ENCODE results near the gene PIGQ. TPM values are rescaled to one million over a fixed set of nuclear protein-coding genes. Genes with fewer than 3 reads are reported as not detected.

The PIGQ gene
- total and polyA plus RNA-seq, 9 donors: 4.3 to 47.7 (median 39.5) TPM

DNA sequence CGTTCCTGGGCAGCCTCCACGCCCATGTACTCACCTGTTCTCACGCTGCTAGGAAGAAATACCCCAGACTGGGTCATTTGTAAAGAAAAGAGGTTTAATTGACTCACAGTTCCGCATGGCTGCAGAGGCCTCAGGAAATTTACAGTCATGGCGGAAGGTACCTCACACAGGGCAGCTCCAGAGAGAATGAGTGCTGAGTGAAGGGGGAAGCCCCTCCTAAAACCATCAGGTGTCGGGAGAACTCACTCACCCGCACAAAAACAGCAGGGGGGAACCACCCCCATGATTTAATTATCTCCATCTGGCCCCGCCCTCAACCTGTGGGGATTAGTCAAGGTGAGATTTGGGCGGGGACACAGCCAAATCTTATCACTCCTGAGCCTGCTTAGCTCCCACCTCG, 38.3 kb downstream of the PIGQ start:
- DNase-seq: no peak
- no peak overlapping the region for H3K27ac ChIP-seq
- H3K9me3 ChIP-seq: no peaks in the 10 kb centered on the region
- H3K4me3 ChIP-seq: no peak overlapping the region
- no peaks in the 10 kb centered on the region for H3K4me1 ChIP-seq (ENCODE audit: insufficient read depth)
- intact Hi-C loops (cut with DNase I): no loop called here
- WGBS, 3 donors: 85 to 89% (median 87%) methylated on average over 10 of the region's 10 CpGs
- H3K27me3 ChIP-seq: no peaks in the 10 kb centered on the region
- TF ChIP-seq, protein P1, sequence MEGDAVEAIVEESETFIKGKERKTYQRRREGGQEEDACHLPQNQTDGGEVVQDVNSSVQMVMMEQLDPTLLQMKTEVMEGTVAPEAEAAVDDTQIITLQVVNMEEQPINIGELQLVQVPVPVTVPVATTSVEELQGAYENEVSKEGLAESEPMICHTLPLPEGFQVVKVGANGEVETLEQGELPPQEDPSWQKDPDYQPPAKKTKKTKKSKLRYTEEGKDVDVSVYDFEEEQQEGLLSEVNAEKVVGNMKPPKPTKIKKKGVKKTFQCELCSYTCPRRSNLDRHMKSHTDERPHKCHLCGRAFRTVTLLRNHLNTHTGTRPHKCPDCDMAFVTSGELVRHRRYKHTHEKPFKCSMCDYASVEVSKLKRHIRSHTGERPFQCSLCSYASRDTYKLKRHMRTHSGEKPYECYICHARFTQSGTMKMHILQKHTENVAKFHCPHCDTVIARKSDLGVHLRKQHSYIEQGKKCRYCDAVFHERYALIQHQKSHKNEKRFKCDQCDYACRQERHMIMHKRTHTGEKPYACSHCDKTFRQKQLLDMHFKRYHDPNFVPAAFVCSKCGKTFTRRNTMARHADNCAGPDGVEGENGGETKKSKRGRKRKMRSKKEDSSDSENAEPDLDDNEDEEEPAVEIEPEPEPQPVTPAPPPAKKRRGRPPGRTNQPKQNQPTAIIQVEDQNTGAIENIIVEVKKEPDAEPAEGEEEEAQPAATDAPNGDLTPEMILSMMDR (IDR thresholded peaks at IDR 0.05): no peak
- TF ChIP-seq POLR2A (IDR thresholded peaks at IDR 0.05) (no peak), EP300 (IDR thresholded peaks at IDR 0.05) (no peak)
- no peaks in the 10 kb centered on the region for H3K36me3 ChIP-seq

- Histone ChIP-seq H3K36me3 (no peaks in the 10 kb centered on the region), H3K27me3 (no peaks in the 10 kb centered on the region), H3K27ac (no peak overlapping the region), H3K9me3 (no peaks in the 10 kb centered on the region), H3K4me3 (no peak overlapping the region), H3K4me1 (ENCODE audit: insufficient read depth) (no peaks in the 10 kb centered on the region)
- 87 to 90% (median 88%) methylated on average over 13 of the region's 13 CpGs for WGBS, 3 donors
- TF ChIP-seq EP300 (IDR thresholded peaks at IDR 0.05) (no peak), POLR2A (IDR thresholded peaks at IDR 0.05) (no peak)
- TF ChIP-seq, protein P1 (IDR thresholded peaks at IDR 0.05): no peak
- DNase-seq: no peak
- intact Hi-C loops (cut with DNase I): no loop called here
These were observed 39.5 kb downstream of the PIGQ start for GRCh38 chr16:609316-609715.

- no peaks in the 10 kb centered on the region for H3K9me3 ChIP-seq
- 91 to 95% (median 91%) methylated on average over 14 of the region's 14 CpGs for WGBS, 3 donors
These were observed 40.2 kb downstream of the PIGQ start for GRCh38 chr16:609984-610383.

GRCh38 chr16:610513-611381, 41.0 kb downstream of the PIGQ start:
- 71 to 76% (median 73%) methylated on average over 27 to 28 of the region's 28 CpGs for WGBS, 3 donors
- no peak overlapping the region for H3K27ac ChIP-seq

More at GRCh38 chr16:609984-610383, 40.2 kb downstream of the PIGQ start:
- TF ChIP-seq POLR2A (IDR thresholded peaks at IDR 0.05) (no peak), EP300 (IDR thresholded peaks at IDR 0.05) (no peak)
- TF ChIP-seq, protein P1 (IDR thresholded peaks at IDR 0.05): no peak
- no peak overlapping the region for H3K4me3 ChIP-seq
- H3K36me3 ChIP-seq: no peaks in the 10 kb centered on the region
- no peaks in the 10 kb centered on the region for H3K27me3 ChIP-seq
- H3K27ac ChIP-seq: no peak overlapping the region
- intact Hi-C loops (cut with DNase I): no loop called here
- no peak for DNase-seq
- H3K4me1 ChIP-seq (ENCODE audit: insufficient read depth): no peaks in the 10 kb centered on the region

More at GRCh38 chr16:610513-611381, 41.0 kb downstream of the PIGQ start:
- intact Hi-C loops (cut with DNase I): no loop called here
- H3K4me3 ChIP-seq: no peak overlapping the region
- no peak for TF ChIP-seq POLR2A (IDR thresholded peaks at IDR 0.05)
- TF ChIP-seq, protein P1 (IDR thresholded peaks at IDR 0.05): peak in 2 of 3 donors; percentile 32 to 38
- no peaks in the 10 kb centered on the region for H3K4me1 ChIP-seq (ENCODE audit: insufficient read depth)
- no peaks in the 10 kb centered on the region for H3K36me3 ChIP-seq
- no peaks in the 10 kb centered on the region for H3K9me3 ChIP-seq
- DNase-seq: peak in 4 of 5 donors; percentile 47 to 65 (median 50)
- H3K27me3 ChIP-seq: no peaks in the 10 kb centered on the region

Measured in ovary (tissue), 9 donors.